OCI-LY7 (cell line): ENCODE results near the gene GCNT2. TPM values are rescaled to one million over a fixed set of nuclear protein-coding genes. Genes with fewer than 3 reads are reported as not detected.
A peak's percentile ranks its signal among the peaks of the same experiment; 100 is the strongest.

Experiments
- BruUV-seq: library from RNA; stranded (reverse); fragments of 400-500 nt; replicated peaks from 2 replicates; lab custom pipeline; 2021; lab: Mats Ljungman, UMichigan
- CTCF ChIA-PET: fragments of 300-600 bp; sonication (Branson Sonifier 250); formaldehyde crosslinking; loops from one replicate; lab custom pipeline; 2022; ENCODE audit warnings: antibody characterized with exemption; ENCODE audit not compliant: unreplicated experiment; lab: Charles Lee
- POLR2A ChIA-PET: fragments of 300-600 bp; sonication (Branson Sonifier 250); formaldehyde crosslinking; loops from one replicate; lab custom pipeline; 2022; ENCODE audit warnings: antibody characterized with exemption; lab: Charles Lee
- DNase-seq: peaks from one replicate; pipeline ENCODE4 v3.0.0-alpha.2; 2015; ENCODE audit warnings: low spot score
- H2AFZ ChIP-seq: fragments of 200-600 bp; sonication (generic), shearing (Covaris generic); 2 replicates; pipeline ENCODE4 v1.6.1; 2014; ENCODE audit warnings: mild to moderate bottlenecking, antibody characterized with exemption, low read length, moderate library complexity
- H3K27ac ChIP-seq: fragments of 200-600 bp; sonication (generic); 2 replicates; pipeline ENCODE4 v1.5.1; 2014; ENCODE audit warnings: mixed run types, low read depth, mild to moderate bottlenecking, moderate library complexity, low read length, inconsistent platforms; ENCODE audit not compliant: poor library complexity, severe bottlenecking
- H3K36me3 ChIP-seq: fragments of 200-600 bp; sonication (generic); 2 replicates; pipeline ENCODE4 v1.6.1; 2014; ENCODE audit warnings: mild to moderate bottlenecking, antibody characterized with exemption, low read length, moderate library complexity, mixed read lengths; ENCODE audit not compliant: insufficient read depth
- H3K4me1 ChIP-seq: fragments of 200-600 bp; sonication (generic); 2 replicates; pipeline ENCODE4 v1.5.1; 2014; ENCODE audit warnings: mild to moderate bottlenecking, low read length; ENCODE audit not compliant: insufficient read depth, poor library complexity, severe bottlenecking
- H3K4me2 ChIP-seq: fragments of 200-600 bp; sonication (generic); 2 replicates; pipeline ENCODE4 v1.6.1; 2014; ENCODE audit warnings: mild to moderate bottlenecking, low read length
- H3K4me3 ChIP-seq: fragments of 200-600 bp; sonication (generic); 2 replicates; pipeline ENCODE4 v1.5.1; 2014; ENCODE audit warnings: mild to moderate bottlenecking, low read depth, low read length; ENCODE audit not compliant: poor library complexity, severe bottlenecking
- H3K79me2 ChIP-seq: fragments of 200-600 bp; sonication (generic); 2 replicates; pipeline ENCODE4 v1.6.1; 2016; ENCODE audit warnings: low read depth, mild to moderate bottlenecking, low read length, moderate library complexity, mixed read lengths; ENCODE audit not compliant: insufficient read depth
- H3K9me2 ChIP-seq: fragments of 200-600 bp; sonication (generic); 2 replicates; pipeline ENCODE4 v1.6.1; 2016; ENCODE audit warnings: mild to moderate bottlenecking, low read length, mixed read lengths; ENCODE audit not compliant: insufficient read depth
- H3K9me3 ChIP-seq: fragments of 200-600 bp; sonication (generic); 2 replicates; pipeline ENCODE4 v1.6.1; 2014; ENCODE audit warnings: mild to moderate bottlenecking, mixed run types, low read length, mixed read lengths
- H4K20me1 ChIP-seq: fragments of 200-600 bp; sonication (generic); 2 replicates; pipeline ENCODE4 v1.6.1; 2014; ENCODE audit warnings: mild to moderate bottlenecking, antibody characterized with exemption, low read length, moderate library complexity, mixed read lengths; ENCODE audit not compliant: insufficient read depth
- CTCF ChIP-seq: fragments of 200-600 bp; sonication (generic); conservative IDR thresholded peaks from 2 replicates; pipeline ENCODE4 v1.5.1; 2014; ENCODE audit warnings: mild to moderate bottlenecking, antibody characterized with exemption, low read length, moderate library complexity, mixed read lengths
- EZH2phosphoT487 ChIP-seq: fragments of 200-600 bp; sonication (generic); IDR thresholded peaks from 2 replicates; pipeline ENCODE4 v1.6.1; 2018; ENCODE audit warnings: low read depth, borderline replicate concordance, mild to moderate bottlenecking, mixed run types, antibody characterized with exemption, low read length, moderate library complexity, mixed read lengths
- intact Hi-C: fragments of 100-400 bp; cut with micrococcal nuclease; formaldehyde crosslinking; loops from one replicate; pipeline ENCODE4 v1.10.0; 2022; ENCODE audit not compliant: unreplicated experiment
- total RNA-seq, 2 experiments: library from RNA; depleted of rRNA in 1 of 2; stranded (reverse); fragments of >200 nt in 1 of 2; shearing (Covaris generic) in 1 of 2; gene quantifications; 2 replicates each; pipeline ENCODE4 v1.2.3, GENCODE V29; 2014 to 2022

The GCNT2 gene
- total RNA-seq, 2 experiments from 2014 or later = 17.4 to 25.2 TPM

GRCh38 chr6:10478187-10479040 is 42.7 kb upstream of the GCNT2 start:
- POLR2A ChIA-PET = interaction anchor here (0.7 to 1.8 kb wide), 4 partner anchors 29 to 587 kb away, joined by 3 to 6 read pairs (median 4); no protein-coding TSS in a partner anchor
- CTCF ChIA-PET = interaction anchor here (1.0 kb wide), 2 partner anchors 244 to 324 kb away, joined by 3 to 4 read pairs; partner anchors contain the start of gene TMEM14C
- Histone ChIP-seq H3K9me3 (peaks cover 5% of the 10 kb centered on the region; the same call in 1 of the 2 replicates), H3K4me2 (no peak overlapping the region), H2AFZ (no peak overlapping the region), H4K20me1 (no peaks in the 10 kb centered on the region), H3K9me2 (no peaks in the 10 kb centered on the region), H3K79me2 (no peaks in the 10 kb centered on the region), H3K27ac (no peak overlapping the region), H3K36me3 (no peaks in the 10 kb centered on the region), H3K4me3 (no peak overlapping the region), H3K4me1 (no peaks in the 10 kb centered on the region)
- BruUV-seq = no TSS peak
- TF ChIP-seq EZH2phosphoT487 (no peak), CTCF (peak; percentile 92)
- peak; percentile 69 for DNase-seq
- intact Hi-C loops = loop anchor here (1.0 to 5.0 kb wide), 3 partner anchors 279 to 591 kb away; no protein-coding TSS in a partner anchor

- Histone ChIP-seq H3K79me2 (no peaks in the 10 kb centered on the region), H3K9me3 (peaks cover 5% of the 10 kb centered on the region; the same call in 1 of the 2 replicates), H4K20me1 (no peaks in the 10 kb centered on the region), H3K27ac (no peak overlapping the region), H3K4me2 (no peak overlapping the region), H3K4me1 (no peaks in the 10 kb centered on the region), H3K9me2 (no peaks in the 10 kb centered on the region), H2AFZ (no peak overlapping the region), H3K36me3 (no peaks in the 10 kb centered on the region), H3K4me3 (no peak overlapping the region)
- intact Hi-C loops = loop anchor here (5.0 kb wide), 1 partner anchor 277 kb away; no protein-coding TSS in a partner anchor
- TF ChIP-seq EZH2phosphoT487 (no peak), CTCF (no peak)
- CTCF ChIA-PET = no interaction called here
- no TSS peak for BruUV-seq
- DNase-seq = no peak
- POLR2A ChIA-PET = interaction anchor here (1.0 to 1.3 kb wide), 4 partner anchors 11 to 326 kb away, joined by 3 read pairs; no protein-coding TSS in a partner anchor
Measured at GRCh38 chr6:10479939-10480700, 41.0 kb upstream of the GCNT2 start.
